Bladder microvascular endothelial cell (primary cell): ENCODE results near the gene CIT. TPM values are rescaled to one million over a fixed set of nuclear protein-coding genes. Genes with fewer than 3 reads are reported as not detected.

Source experiments
- total RNA-seq: library from RNA; depleted of rRNA; stranded (reverse); fragments of >200 nt; gene quantifications from 2 replicates; pipeline ENCODE4 v1.2.3, GENCODE V29; 2014

The CIT gene
- total RNA-seq = 14.4 and 17.9 TPM in 2 replicates

GRCh38 chr12:119876761-119877638 lies at the start of gene CIT:
TSS of gene CIT (minus strand) at chr12:119877320. CDS start at chr12:119876168, 1,152 bp downstream.

GRCh38 chr12:119667577-119668323 lies 209.4 kb downstream of the CIT start, which contains the start of gene PRKAB1:
TSS of gene PRKAB1 (plus strand) at chr12:119668133. CDS start at chr12:119668245, 112 bp downstream.

Other genes starting within 250 kb of the CIT start
- 11.0 and 19.5 TPM in 2 replicates for gene PRKAB1, start 209.2 kb downstream of the CIT start, total RNA-seq
- 0.13 TPM in 1 of 2 replicates, not detected in the other for gene BICDL1, start 111.9 kb upstream of the CIT start, total RNA-seq
- gene RAB35, start 239.4 kb upstream of the CIT start, total RNA-seq = 41.1 and 45.3 TPM in 2 replicates